Sigmoid colon (tissue), 4 donors: ENCODE measurements around the gene SLC45A1.

Experiments
- CTCF ChIP-seq, 4 experiments: fragments of 450-650 bp in 3 of 4; fragments of 200-600 bp in 1 of 4; IDR thresholded peaks; one replicate each; pipeline ENCODE4 v1.5.1; 2016 to 2019; ENCODE audit warnings: antibody characterized with exemption in 4 of 4, mild to moderate bottlenecking in 3 of 4, moderate library complexity in 2 of 4
- EP300 ChIP-seq, 4 donors: sonication (generic); formaldehyde crosslinking; IDR thresholded peaks; one replicate each; pipeline ENCODE4 v1.6.1; 2017; ENCODE audit warnings: antibody characterized with exemption in 4 of 4
- POLR2A ChIP-seq, 2 donors: fragments of 450-650 bp; IDR thresholded peaks; one replicate each; pipeline ENCODE4 v1.6.1; 2016; ENCODE audit warnings: antibody characterized with exemption in 2 of 2, mild to moderate bottlenecking in 2 of 2, moderate library complexity in 2 of 2
- POLR2AphosphoS5 ChIP-seq, 4 donors: sonication (generic); formaldehyde crosslinking; IDR thresholded peaks; one replicate each; pipeline ENCODE4 v1.6.1; 2017; ENCODE audit warnings: antibody characterized with exemption in 4 of 4

- TF ChIP-seq POLR2AphosphoS5 (IDR thresholded peaks at IDR 0.05) (no peak), EP300 (IDR thresholded peaks at IDR 0.05) (no peak), CTCF (IDR thresholded peaks at IDR 0.05) (peak; percentile 83 to 97 (median 95)), POLR2A (IDR thresholded peaks at IDR 0.05) (no peak)
Observed at GRCh38 chr1:8314346-8315280, 3.3 kb upstream of the SLC45A1 start.
